Epidermal melanocyte (primary cell): ENCODE data around the gene SEMA3C.
A peak's percentile ranks its signal among the peaks of the same experiment; 100 is the strongest.

Experiments used
- DNase-seq: peaks from one replicate; pipeline ENCODE4 v3.0.0; 2011; ENCODE audit warnings: low spot score; ENCODE audit not compliant: insufficient read length

SEMA3C gene

GRCh38 chr7:80783678-80784327 is 135.0 kb downstream of the SEMA3C start:
- no peak for DNase-seq

- no peak for DNase-seq
Measured at GRCh38 chr7:80783186-80783677, 135.6 kb downstream of the SEMA3C start.

DNA sequence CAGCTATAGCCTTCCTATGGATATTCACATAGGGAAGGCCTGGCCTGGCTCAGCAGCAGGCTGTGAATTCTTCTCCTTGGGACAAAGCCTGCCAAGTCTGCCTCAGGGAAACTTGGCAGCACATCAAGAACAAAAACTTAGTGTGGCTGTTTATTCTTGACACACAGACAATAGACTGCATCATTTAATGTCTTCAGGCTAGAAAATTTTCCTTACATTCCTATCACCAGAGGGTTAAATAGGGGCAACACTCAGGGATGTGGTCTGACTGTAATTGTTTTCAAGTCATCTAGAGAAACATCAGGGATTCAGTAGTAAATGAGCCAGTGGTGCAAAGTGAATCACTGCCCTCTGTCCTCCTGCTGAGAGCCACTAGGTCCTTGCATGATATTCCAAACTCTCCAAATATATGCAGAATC is 137.3 kb downstream of the SEMA3C start:
- peak; percentile 55 for DNase-seq

- DNase-seq: no peak
Measured at GRCh38 chr7:80781146-80781545, 137.7 kb downstream of the SEMA3C start.

- no peak for DNase-seq
Measured at GRCh38 chr7:80779456-80779855, 139.4 kb downstream of the SEMA3C start.

DNA sequence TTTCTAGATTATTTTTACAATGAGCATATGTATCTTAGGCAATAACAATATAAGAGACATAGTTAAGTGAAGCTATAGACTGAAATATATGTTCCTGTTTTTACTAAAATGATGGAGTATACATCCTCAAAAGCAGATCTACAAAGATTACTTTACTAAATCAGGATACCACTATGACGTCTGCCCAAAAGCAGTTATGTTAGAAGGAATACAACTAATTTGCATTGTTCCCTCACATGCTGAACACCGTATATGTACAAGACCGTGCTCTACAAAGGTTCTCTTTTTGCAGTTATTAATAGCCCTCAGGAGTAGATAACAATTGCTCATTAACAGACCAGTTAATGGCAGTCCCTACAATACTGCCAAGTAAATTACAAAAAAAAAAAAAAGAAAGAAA is 143.0 kb downstream of the SEMA3C start:
- DNase-seq: no peak

GRCh38 chr7:80775482-80775881 is 143.4 kb downstream of the SEMA3C start:
- DNase-seq: no peak

- no peak for DNase-seq
Measured at GRCh38 chr7:80774843-80775242, 144.0 kb downstream of the SEMA3C start.

DNA sequence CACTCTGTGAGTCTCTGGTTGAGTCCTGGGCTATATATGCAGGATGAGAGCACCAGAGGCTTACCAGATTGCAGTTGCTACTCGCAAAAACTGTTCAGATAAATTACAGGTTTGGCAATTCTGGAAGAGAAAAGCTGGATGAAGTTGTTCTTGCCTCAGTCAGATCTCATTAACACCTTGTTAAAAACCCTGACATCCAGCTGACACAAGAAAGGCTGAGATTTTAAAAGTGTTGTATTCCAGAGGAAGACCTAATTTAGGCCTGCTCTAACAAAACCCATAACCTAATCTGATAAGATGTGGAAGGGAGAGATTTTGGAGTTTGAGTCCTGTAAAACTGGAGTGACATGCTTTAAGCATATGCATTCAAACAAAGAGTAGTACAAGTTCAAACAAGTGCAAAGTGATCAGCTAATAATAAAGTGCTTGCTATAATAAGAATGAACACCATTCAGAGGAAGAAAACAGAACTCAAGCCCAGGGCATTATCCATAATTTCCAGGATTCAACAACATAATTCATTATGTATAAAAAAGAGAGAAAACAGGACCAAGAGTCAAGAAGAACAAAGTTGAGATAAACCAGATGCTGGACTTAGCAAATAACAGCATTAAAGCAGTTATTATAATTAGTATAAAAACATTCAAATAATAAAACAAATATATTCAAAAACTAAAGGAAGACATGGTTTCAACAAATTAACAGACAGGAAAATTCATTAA is 144.9 kb downstream of the SEMA3C start:
- DNase-seq: no peak

DNA sequence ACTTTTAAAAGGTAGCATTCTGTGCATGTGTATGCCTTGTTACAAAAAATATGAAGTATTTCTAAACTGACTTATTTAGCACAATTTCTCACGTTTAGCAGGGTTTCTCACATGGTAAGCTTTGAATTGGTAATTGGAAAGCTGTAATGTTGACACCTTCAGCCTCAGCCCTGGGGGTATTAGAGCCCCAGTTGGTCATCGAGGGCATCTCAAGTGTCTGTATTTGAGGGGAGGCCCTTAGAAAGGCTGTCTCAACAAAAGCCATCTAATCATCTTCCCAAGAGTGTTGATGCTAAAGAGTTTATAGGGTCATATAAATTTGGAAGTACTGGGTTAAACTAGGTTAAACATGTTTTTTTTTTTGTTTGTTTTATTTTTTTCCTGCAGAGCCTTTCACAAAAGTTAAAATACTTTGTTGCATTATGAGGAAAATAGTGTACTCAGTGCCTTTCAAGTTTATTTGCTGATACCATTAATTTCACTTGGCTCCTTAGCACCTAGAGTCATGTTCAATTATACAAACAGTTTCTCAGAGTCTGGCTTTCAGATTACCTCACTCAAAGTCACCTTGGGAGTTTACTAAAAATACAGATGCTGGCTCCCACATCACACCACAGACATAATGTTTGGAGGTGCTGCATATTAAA is 146.4 kb downstream of the SEMA3C start:
- DNase-seq: no peak

DNA sequence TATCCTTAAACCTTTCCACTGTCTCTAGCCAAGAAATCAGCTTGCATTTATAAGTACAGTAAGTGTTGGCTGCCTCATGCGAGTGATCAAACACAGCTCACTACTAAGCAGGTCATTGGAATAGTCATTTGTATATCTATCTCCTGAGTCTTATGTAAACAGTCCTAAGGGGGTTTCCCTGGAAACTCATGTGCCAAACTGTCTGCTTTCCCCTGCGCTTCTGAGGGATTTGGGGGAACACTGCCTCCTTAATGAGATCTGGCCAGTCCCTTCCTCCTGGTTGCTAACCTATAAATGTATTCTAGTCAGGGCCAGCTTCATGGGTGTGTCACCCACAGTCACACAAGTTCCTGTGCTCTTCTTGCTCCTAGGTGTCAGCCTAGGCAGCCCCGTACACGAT is 147.3 kb downstream of the SEMA3C start:
- DNase-seq: no peak

- no peak for DNase-seq
Measured at GRCh38 chr7:80770675-80771081, 148.2 kb downstream of the SEMA3C start.

- DNase-seq: no peak
Measured at GRCh38 chr7:80770061-80770460, 148.8 kb downstream of the SEMA3C start.

- DNase-seq: no peak
Measured at GRCh38 chr7:80768756-80769155, 150.1 kb downstream of the SEMA3C start.

- no peak for DNase-seq
Measured at GRCh38 chr7:80767654-80768053, 151.2 kb downstream of the SEMA3C start.

- no peak for DNase-seq
Measured at GRCh38 chr7:80766724-80767123, 152.1 kb downstream of the SEMA3C start.

DNA sequence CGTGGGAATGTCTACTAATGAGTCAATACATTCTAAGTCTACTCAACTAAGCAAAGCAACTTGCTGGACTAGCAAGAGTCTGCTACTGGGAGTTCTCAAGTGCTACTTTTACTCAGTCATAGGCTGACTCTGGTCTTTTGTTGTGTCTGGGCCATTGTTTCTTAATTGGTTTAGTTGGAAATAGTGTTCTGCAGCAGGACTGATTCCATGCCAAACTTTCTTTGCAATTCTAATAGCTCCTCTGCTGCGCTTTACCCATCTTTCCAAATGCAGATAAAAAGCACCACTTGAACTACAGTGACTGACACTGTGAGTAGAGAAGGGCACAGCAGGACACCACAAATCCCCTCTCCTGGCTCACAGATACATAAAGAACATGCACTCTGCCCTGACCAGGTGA is 154.7 kb downstream of the SEMA3C start:
- no peak for DNase-seq

- no peak for DNase-seq
Measured at GRCh38 chr7:80763704-80764103, 155.1 kb downstream of the SEMA3C start.

DNA sequence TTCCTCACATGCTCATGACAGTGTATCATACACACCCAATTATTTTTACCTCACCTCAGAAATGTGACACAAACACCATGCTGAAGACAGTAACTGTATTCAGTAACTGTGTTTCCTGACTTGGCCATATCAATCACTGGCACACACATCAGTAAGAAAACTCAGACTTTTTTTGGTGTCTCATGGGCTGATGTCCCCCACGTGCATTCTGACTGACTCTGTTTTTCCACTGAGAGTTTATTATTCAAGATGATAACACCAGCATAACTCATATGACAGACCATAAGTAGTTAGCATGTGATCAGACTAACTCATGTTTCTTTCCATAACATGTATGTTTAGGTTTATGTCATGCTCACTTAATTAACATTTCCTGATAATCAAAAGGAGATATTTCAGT is 155.6 kb downstream of the SEMA3C start:
- no peak for DNase-seq

DNA sequence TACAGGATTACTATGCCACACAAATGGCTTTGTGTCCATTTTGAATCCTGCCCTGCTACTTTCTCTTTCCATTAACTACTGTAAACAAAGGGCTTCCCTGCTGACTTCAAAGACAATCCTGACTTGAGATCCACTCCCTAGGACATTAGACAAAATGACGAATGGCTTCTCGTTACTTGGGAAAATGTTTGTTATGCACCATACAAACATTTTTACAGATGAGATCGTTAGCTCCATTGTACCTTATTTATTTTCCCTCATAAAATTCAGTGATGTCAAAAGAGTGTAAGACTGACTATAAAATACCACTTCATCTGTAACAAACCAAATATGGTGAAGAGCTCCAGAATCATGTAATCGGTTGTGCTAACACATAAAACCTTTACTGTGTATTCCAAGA is 158.6 kb downstream of the SEMA3C start:
- no peak for DNase-seq

DNA sequence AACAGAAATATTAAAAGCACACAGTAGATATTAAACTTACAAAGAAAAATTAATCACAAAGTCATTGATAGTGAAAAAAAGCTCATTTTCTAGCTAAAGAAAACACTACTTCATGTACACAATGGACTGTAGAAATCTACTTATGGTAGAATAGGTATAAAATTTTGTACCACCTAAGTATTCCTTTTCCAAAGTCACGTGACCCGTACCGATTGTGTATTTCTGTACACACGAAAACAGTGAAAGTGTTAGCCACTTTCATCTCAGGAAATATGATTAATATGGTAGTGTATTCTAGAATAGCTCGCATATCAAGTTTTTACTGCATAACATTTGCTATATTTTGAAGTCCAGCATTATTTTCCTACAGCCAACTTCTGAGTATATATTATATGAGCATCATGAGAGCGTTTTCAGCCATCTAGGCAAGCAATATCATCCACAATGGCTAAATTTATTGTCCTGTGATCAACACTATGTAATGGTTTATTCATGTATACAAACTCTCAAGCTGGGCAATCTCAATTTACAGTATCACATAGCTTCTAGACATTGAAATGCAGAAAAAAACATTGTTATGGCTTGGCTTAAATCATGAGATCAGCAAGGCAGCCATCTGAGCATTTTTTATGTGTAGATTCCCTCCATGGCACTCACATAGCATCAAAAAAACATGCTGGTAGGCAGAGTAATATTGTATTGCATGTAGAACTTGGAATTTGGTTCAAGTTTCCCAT is 165.7 kb downstream of the SEMA3C start:
- no peak for DNase-seq

GRCh38 chr7:80749270-80749669 is 169.6 kb downstream of the SEMA3C start:
- DNase-seq: no peak
